Endothelial cell of umbilical vein (primary cell): ENCODE results near the gene CXADR. TPM values are rescaled to one million over a fixed set of nuclear protein-coding genes. Genes with fewer than 3 reads are reported as not detected.

ENCODE experiments used
- BruUV-seq: library from RNA; stranded (reverse); fragments of 400-500 nt; replicated peaks from 2 replicates; lab custom pipeline; 2021; lab: Mats Ljungman, UMichigan
- CTCF ChIA-PET: fragments of 300-600, 350-600 bp; sonication (Branson Sonifier 250); formaldehyde crosslinking; loops from one replicate; lab custom pipeline; 2021; ENCODE audit warnings: antibody characterized with exemption, inconsistent platforms; lab: Charles Lee
- POLR2A ChIA-PET: fragments of 300-600, 350-600 bp; sonication (Branson Sonifier 250); formaldehyde crosslinking; loops from one replicate; lab custom pipeline; 2021; ENCODE audit warnings: antibody characterized with exemption, inconsistent platforms; lab: Charles Lee
- DNase-seq: peaks from one replicate; pipeline ENCODE4 v3.0.0-alpha.2; 2011; ENCODE audit warnings: low read depth, low spot score
- FAIRE-seq: peaks from 2 replicates; lab custom pipeline; 2011; peaks lifted over from hg19 to GRCh38; lab: Jason Lieb, UNC
- H2AFZ ChIP-seq: 2 replicates; pipeline ENCODE4 v1.6.0; 2012; ENCODE audit warnings: low read depth, low read length, control low read depth, inconsistent platforms
- H3K27ac ChIP-seq: 2 replicates; pipeline ENCODE4 v1.5.1; 2011; ENCODE audit warnings: low read depth, mild to moderate bottlenecking, control low read depth, low read length, moderate library complexity; ENCODE audit not compliant: insufficient read depth
- H3K27me3 ChIP-seq, 2 experiments: 2 replicates each; pipeline versions ENCODE4 v1.6.0 to v1.6.1; 2011; ENCODE audit warnings: low read length in 2 of 2, mixed read lengths in 1 of 2; ENCODE audit not compliant: control insufficient read depth in 2 of 2, insufficient read depth in 2 of 2
- H3K36me3 ChIP-seq, 2 experiments: 2 replicates in 1 of 2; 3 replicates in 1 of 2; pipeline ENCODE4 v1.5.1; 2011; ENCODE audit warnings: low read length in 2 of 2, mild to moderate bottlenecking in 1 of 2, moderate library complexity in 1 of 2; ENCODE audit not compliant: control insufficient read depth in 2 of 2, insufficient read depth in 2 of 2; ENCODE audit errors: extremely low read depth in 1 of 2
- H3K4me1 ChIP-seq: 3 replicates; pipeline ENCODE4 v1.5.1; 2011; ENCODE audit warnings: mild to moderate bottlenecking, low read length; ENCODE audit not compliant: control insufficient read depth, insufficient read depth; ENCODE audit errors: extremely low read depth
- H3K4me2 ChIP-seq: 2 replicates; pipeline ENCODE4 v1.6.1; 2011; ENCODE audit warnings: low read length, control low read depth, mixed read lengths; ENCODE audit not compliant: insufficient read depth
- H3K4me3 ChIP-seq, 3 experiments: fragments of 200-600 bp in 1 of 3; sonication (generic), shearing (Covaris generic) in 1 of 3; replicated peaks in 1 of 3; 2 replicates each; pipeline ENCODE4 v1.5.1; 2011 to 2016; ENCODE audit warnings: control low read depth in 3 of 3, low read length in 3 of 3, mild to moderate bottlenecking in 2 of 3, inconsistent platforms in 1 of 3, low read depth in 1 of 3, moderate library complexity in 1 of 3; ENCODE audit not compliant: insufficient read depth in 1 of 3
- H3K79me2 ChIP-seq: 2 replicates; pipeline ENCODE4 v1.6.0; 2012; ENCODE audit warnings: low read length, inconsistent platforms; ENCODE audit not compliant: control insufficient read depth, insufficient read depth
- H3K9ac ChIP-seq: replicated peaks from 2 replicates; pipeline ENCODE3; 2011; ENCODE audit warnings: low read length, control low read depth; ENCODE audit not compliant: insufficient read depth; ENCODE audit errors: extremely low read depth
- H3K9me1 ChIP-seq: replicated peaks from 3 replicates; pipeline ENCODE4 v1.6.0; 2011; ENCODE audit warnings: mild to moderate bottlenecking, low read length; ENCODE audit not compliant: control insufficient read depth, insufficient read depth; ENCODE audit errors: extremely low read depth
- H3K9me3 ChIP-seq: replicated peaks from 2 replicates; pipeline ENCODE4 v1.5.1; 2012; ENCODE audit warnings: low read length, inconsistent platforms; ENCODE audit not compliant: control insufficient read depth, insufficient read depth
- H4K20me1 ChIP-seq: replicated peaks from 2 replicates; pipeline ENCODE3; 2011; ENCODE audit warnings: mild to moderate bottlenecking, low read length; ENCODE audit not compliant: control insufficient read depth, insufficient read depth; ENCODE audit errors: extremely low read depth
- EZH2 ChIP-seq: IDR thresholded peaks from 2 replicates; pipeline ENCODE4 v1.6.1; 2012; ENCODE audit warnings: borderline replicate concordance, low read depth, mild to moderate bottlenecking, moderate library complexity, low read length, inconsistent platforms; ENCODE audit not compliant: severe bottlenecking
- FOS ChIP-seq: IDR thresholded peaks from 2 replicates; pipeline ENCODE4 v1.6.1; 2011; ENCODE audit warnings: mild to moderate bottlenecking, low read length, moderate library complexity, borderline replicate concordance; ENCODE audit not compliant: insufficient read depth
- GATA2 ChIP-seq: IDR thresholded peaks from 2 replicates; pipeline ENCODE4 v1.7.0; 2011; ENCODE audit warnings: low read depth, mild to moderate bottlenecking, moderate library complexity, mixed read lengths, low read length; ENCODE audit not compliant: insufficient read length, insufficient read depth
- JUN ChIP-seq: IDR thresholded peaks from 2 replicates; pipeline ENCODE4 v1.6.1; 2011; ENCODE audit warnings: borderline replicate concordance, low read depth; ENCODE audit not compliant: insufficient read length, insufficient read depth
- MAX ChIP-seq: IDR thresholded peaks from 2 replicates; pipeline ENCODE4 v1.6.1; 2011; ENCODE audit not compliant: insufficient read depth, insufficient read length
- MYC ChIP-seq: IDR thresholded peaks from one replicate; pipeline ENCODE4 v1.6.1; 2011; ENCODE audit warnings: mild to moderate bottlenecking, low read depth, low read length
- POLR2A ChIP-seq: IDR thresholded peaks from 2 replicates; pipeline ENCODE4 v1.6.1; 2012; ENCODE audit warnings: low read depth, mild to moderate bottlenecking, control low read depth, low read length
- POLR2AphosphoS5 ChIP-seq: IDR thresholded peaks from 2 replicates; pipeline ENCODE4 v1.6.1; 2012; ENCODE audit warnings: low read depth, mild to moderate bottlenecking, control low read depth, low read length, moderate library complexity; ENCODE audit not compliant: insufficient read depth
- dilution Hi-C: fragments of 300-500 bp; cut with MboI; formaldehyde crosslinking; loops from one replicate; pipeline ENCODE4 v1.15.0; 2019; ENCODE audit warnings: low sequenced_read_pairs; ENCODE audit not compliant: extremely low pct_ligation_motif_present
- intact Hi-C: fragments of 100-400 bp; cut with micrococcal nuclease; formaldehyde crosslinking; loops from one replicate; pipeline ENCODE4 v1.10.0; 2022
- polyA plus RNA-seq, 4 experiments: library from polyadenylated mRNA; depleted of rRNA in 3 of 4; stranded (reverse) in 3 of 4; unstranded in 1 of 4; fragments of >200 nt; gene quantifications; 2 replicates each; pipeline versions ENCODE4 v1.2.1 to v1.2.3, GENCODE V29; 2011 to 2012; ENCODE audit warnings: missing spikeins in 1 of 4
- total RNA-seq: library from RNA; stranded (reverse); gene quantifications from 2 replicates; pipeline ENCODE4 v1.2.3, GENCODE V29; 2021
- TF ChIP-seq, protein P1 (sequence below), 2 donors: IDR thresholded peaks; 1 replicate in 1 of 2; 2 replicates in 1 of 2; pipeline ENCODE4 v1.5.1; 2011; ENCODE audit warnings: low read length in 2 of 2, mild to moderate bottlenecking in 2 of 2, moderate library complexity in 2 of 2, control low read depth in 1 of 2, inconsistent platforms in 1 of 2, low read depth in 1 of 2; ENCODE audit not compliant: insufficient read depth in 1 of 2; ENCODE audit errors: extremely low read depth in 1 of 2

CXADR gene
- total and polyA plus RNA-seq, 2 donors (not counting 3 experiments of a cell fraction or from before 2014, with no cell fraction given) = 3.2 to 12.2 TPM

DNA sequence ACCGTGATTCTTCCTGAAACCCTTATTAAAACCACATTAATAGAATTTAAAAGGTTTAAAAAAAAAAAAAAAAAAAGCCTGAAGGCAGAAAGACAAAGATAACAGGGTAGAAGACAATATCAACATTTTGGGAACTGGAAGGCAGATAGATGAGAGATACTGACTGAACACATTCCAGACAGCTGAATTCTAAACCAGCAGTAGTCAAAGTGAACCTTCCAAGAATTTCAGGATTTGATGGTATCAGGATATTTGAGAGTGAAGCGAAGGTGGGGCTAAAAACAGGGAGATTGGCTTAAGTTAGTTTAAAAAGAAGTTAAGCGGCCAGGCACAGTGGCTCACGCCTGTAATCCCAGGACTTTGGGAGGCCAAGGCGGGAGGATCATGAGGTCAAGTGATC, 5.3 kb upstream of the CXADR start:
- CTCF ChIA-PET = interaction anchor here (1.0 kb wide), 1 partner anchor 11 kb away, joined by 3 read pairs; no protein-coding TSS in a partner anchor
- no peak overlapping the region for H3K4me2 ChIP-seq
- peaks cover 2 to 19% of the 10 kb centered on the region in 2 experiments for H3K27me3 ChIP-seq
- no peaks in the 10 kb centered on the region for H3K36me3 ChIP-seq
- H3K27ac ChIP-seq = no peak overlapping the region
- H3K9me1 ChIP-seq = peaks cover 2% of the 10 kb centered on the region
- no peak overlapping the region for H3K9ac ChIP-seq
- POLR2A ChIA-PET = no interaction called here
- H3K79me2 ChIP-seq = no peaks in the 10 kb centered on the region
- no peak overlapping the region for H3K4me3 ChIP-seq
- intact Hi-C loops = no loop called here
- peaks cover 6% of the 10 kb centered on the region for H3K4me1 ChIP-seq
- no peak overlapping the region for H2AFZ ChIP-seq
- no peak for TF ChIP-seq MAX
- no peak for TF ChIP-seq POLR2AphosphoS5
- no peak for TF ChIP-seq MYC
- TF ChIP-seq, protein P1, sequence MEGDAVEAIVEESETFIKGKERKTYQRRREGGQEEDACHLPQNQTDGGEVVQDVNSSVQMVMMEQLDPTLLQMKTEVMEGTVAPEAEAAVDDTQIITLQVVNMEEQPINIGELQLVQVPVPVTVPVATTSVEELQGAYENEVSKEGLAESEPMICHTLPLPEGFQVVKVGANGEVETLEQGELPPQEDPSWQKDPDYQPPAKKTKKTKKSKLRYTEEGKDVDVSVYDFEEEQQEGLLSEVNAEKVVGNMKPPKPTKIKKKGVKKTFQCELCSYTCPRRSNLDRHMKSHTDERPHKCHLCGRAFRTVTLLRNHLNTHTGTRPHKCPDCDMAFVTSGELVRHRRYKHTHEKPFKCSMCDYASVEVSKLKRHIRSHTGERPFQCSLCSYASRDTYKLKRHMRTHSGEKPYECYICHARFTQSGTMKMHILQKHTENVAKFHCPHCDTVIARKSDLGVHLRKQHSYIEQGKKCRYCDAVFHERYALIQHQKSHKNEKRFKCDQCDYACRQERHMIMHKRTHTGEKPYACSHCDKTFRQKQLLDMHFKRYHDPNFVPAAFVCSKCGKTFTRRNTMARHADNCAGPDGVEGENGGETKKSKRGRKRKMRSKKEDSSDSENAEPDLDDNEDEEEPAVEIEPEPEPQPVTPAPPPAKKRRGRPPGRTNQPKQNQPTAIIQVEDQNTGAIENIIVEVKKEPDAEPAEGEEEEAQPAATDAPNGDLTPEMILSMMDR (IDR thresholded peaks at IDR 0.05; ENCODE audit: extremely low read depth in 1 of 2, insufficient read depth in 1 of 2, low read depth in 1 of 2, low read length in 2 of 2) = no peak
- no peak for TF ChIP-seq JUN
- TF ChIP-seq POLR2A = no peak
- no peak for TF ChIP-seq GATA2
- no peak for TF ChIP-seq EZH2
- TF ChIP-seq FOS = no peak
- H4K20me1 ChIP-seq = no peaks in the 10 kb centered on the region
- DNase-seq (no peak), FAIRE-seq (no peak)
- BruUV-seq = no TSS peak
- H3K9me3 ChIP-seq = no peaks in the 10 kb centered on the region
- dilution Hi-C loops = no loop called here
